ENCODE measurements around the gene ARL17A. TPM values are rescaled to one million over a fixed set of nuclear protein-coding genes. Genes with fewer than 3 reads are reported as not detected.
"Not testable (repeated sequence)": the region's sequence is repeated elsewhere in the genome, so short reads cannot be mapped to it uniquely, and the experiment has no call there.

ARL17A gene
- total RNA-seq, 1 donor from 2014 or later = 8.1 TPM

DNA sequence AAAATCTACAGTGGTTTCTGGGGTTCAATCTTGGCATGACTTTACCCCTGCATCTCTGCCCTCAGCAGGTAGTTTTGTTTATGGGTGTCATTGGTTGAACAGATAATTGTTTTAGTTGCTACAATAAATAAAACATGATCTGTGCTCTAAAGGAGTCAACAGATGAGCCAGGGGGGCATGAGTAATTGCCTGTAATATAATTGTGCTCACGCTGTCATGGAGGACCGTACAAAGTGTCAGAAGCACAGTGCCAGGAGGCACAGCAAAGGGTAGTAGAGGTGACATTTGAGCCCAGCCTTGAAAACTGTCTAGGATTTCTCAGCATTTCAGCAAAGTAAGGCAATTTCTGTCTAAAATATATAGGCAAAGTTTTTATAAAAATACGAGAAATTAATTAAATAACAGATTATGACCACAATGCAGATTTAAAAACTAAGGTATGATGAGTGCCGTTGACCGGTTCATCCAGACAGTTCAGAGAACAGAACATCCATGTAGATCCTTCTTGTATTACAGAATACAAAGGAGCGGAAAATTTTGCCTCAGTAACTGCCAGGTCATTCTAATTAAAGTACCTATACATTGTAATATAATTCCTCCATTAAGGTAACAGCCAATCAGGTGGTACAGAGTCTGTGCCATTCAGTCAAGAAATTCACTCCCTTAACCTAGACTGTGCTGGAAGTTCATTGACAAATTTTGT is 79.9 kb downstream of the ARL17A start:
- H3K36me3 Mint-ChIP-seq (ENCODE audit: low read depth); DNase-seq (ENCODE audit: low spot score); H3K9me3 Mint-ChIP-seq (ENCODE audit: low read depth); H3K27ac Mint-ChIP-seq (ENCODE audit: unreplicated experiment); H3K4me3 Mint-ChIP-seq (ENCODE audit: unreplicated experiment); H3K4me1 Mint-ChIP-seq (ENCODE audit: low read depth); H3K27me3 Mint-ChIP-seq (ENCODE audit: low read depth): not testable (repeated sequence)

- DNase-seq (ENCODE audit: low spot score); H3K36me3 Mint-ChIP-seq (ENCODE audit: low read depth); H3K27ac Mint-ChIP-seq (ENCODE audit: unreplicated experiment); H3K4me3 Mint-ChIP-seq (ENCODE audit: unreplicated experiment); H3K27me3 Mint-ChIP-seq (ENCODE audit: low read depth); H3K4me1 Mint-ChIP-seq (ENCODE audit: low read depth); H3K9me3 Mint-ChIP-seq (ENCODE audit: low read depth): not testable (repeated sequence)
Measured at GRCh38 chr17:46492021-46492420, 87.5 kb downstream of the ARL17A start.

GRCh38 chr17:46481310-46481709 is 98.2 kb downstream of the ARL17A start:
- not testable (repeated sequence) for H3K4me3 Mint-ChIP-seq (ENCODE audit: unreplicated experiment); DNase-seq (ENCODE audit: low spot score); H3K4me1 Mint-ChIP-seq (ENCODE audit: low read depth); H3K27me3 Mint-ChIP-seq (ENCODE audit: low read depth); H3K9me3 Mint-ChIP-seq (ENCODE audit: low read depth); H3K27ac Mint-ChIP-seq (ENCODE audit: unreplicated experiment); H3K36me3 Mint-ChIP-seq (ENCODE audit: low read depth)

DNA sequence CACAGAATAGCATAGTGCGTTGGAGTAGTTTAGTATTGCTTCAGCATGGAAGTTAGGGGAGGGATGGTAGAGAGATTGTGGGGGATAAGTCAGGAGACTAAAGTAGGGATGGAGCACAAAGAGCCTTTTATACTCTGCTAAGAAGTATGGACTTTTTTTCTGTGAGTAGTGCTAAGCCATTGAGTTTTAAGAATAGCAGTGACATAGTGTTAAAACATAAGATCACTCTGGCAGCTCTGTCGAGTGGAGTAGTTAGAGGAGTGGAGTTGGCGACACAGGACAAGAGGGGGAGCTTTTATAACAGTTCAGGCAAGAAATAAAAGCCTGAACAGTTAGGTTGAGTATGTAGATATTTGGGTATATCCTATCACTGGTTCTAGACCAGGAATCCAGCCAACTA is 100.7 kb downstream of the ARL17A start:
- H3K4me1 Mint-ChIP-seq (ENCODE audit: low read depth); H3K4me3 Mint-ChIP-seq (ENCODE audit: unreplicated experiment); H3K27me3 Mint-ChIP-seq (ENCODE audit: low read depth); H3K9me3 Mint-ChIP-seq (ENCODE audit: low read depth); H3K27ac Mint-ChIP-seq (ENCODE audit: unreplicated experiment); H3K36me3 Mint-ChIP-seq (ENCODE audit: low read depth); DNase-seq (ENCODE audit: low spot score): not testable (repeated sequence)

DNA sequence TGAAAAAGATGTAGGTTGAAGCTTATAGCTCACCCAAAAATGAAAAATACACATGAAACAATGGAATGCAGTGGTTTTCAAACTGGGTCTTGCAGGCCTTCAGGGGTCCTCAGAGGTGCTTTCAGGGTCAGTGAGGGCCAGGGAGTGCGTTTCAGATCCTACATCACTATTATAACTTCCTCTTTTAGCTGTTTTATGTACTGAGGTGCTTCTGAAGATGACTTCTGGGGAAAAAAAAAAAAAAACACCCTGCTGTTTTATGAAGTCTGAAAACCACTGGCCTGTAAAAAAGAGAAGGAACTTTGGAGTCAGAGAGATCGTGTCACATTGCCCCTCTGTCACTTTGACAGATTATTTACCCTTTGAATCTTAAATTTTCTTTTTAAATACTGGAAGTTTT is 103.9 kb downstream of the ARL17A start:
- H3K27me3 Mint-ChIP-seq (ENCODE audit: low read depth); H3K4me3 Mint-ChIP-seq (ENCODE audit: unreplicated experiment): not testable (repeated sequence)

GRCh38 chr17:46474489-46474888 is 105.0 kb downstream of the ARL17A start:
- not testable (repeated sequence) for DNase-seq (ENCODE audit: low spot score); H3K9me3 Mint-ChIP-seq (ENCODE audit: low read depth); H3K27ac Mint-ChIP-seq (ENCODE audit: unreplicated experiment); H3K27me3 Mint-ChIP-seq (ENCODE audit: low read depth); H3K4me3 Mint-ChIP-seq (ENCODE audit: unreplicated experiment); H3K36me3 Mint-ChIP-seq (ENCODE audit: low read depth); H3K4me1 Mint-ChIP-seq (ENCODE audit: low read depth)

More for the DNA sequence above, 103.9 kb downstream of the ARL17A start:
- not testable (repeated sequence) for H3K36me3 Mint-ChIP-seq (ENCODE audit: low read depth); H3K27ac Mint-ChIP-seq (ENCODE audit: unreplicated experiment); H3K9me3 Mint-ChIP-seq (ENCODE audit: low read depth); H3K4me1 Mint-ChIP-seq (ENCODE audit: low read depth); DNase-seq (ENCODE audit: low spot score)

- not testable (repeated sequence) for H3K9me3 Mint-ChIP-seq (ENCODE audit: low read depth); H3K4me1 Mint-ChIP-seq (ENCODE audit: low read depth); H3K36me3 Mint-ChIP-seq (ENCODE audit: low read depth); H3K4me3 Mint-ChIP-seq (ENCODE audit: unreplicated experiment); H3K27me3 Mint-ChIP-seq (ENCODE audit: low read depth); H3K27ac Mint-ChIP-seq (ENCODE audit: unreplicated experiment); DNase-seq (ENCODE audit: low spot score)
Measured at GRCh38 chr17:46467618-46468017, 111.9 kb downstream of the ARL17A start.

Other genes starting within 250 kb of the ARL17A start
- gene ARL17B, start 217.9 kb downstream of the ARL17A start, total RNA-seq = 5.1 to 14.4 TPM (median 8.5 TPM) in 3 replicates
- 8.9 to 11.3 TPM (median 9.1 TPM) in 3 replicates for gene LRRC37A2, start 67.2 kb downstream of the ARL17A start, total RNA-seq
- gene NSF, start 11.0 kb upstream of the ARL17A start, total RNA-seq = 48.3 to 55.5 TPM (median 48.6 TPM) in 3 replicates
- gene WNT3, start 239.0 kb upstream of the ARL17A start, total RNA-seq = 4.1 to 5.2 TPM (median 4.9 TPM) in 3 replicates